ENCODE data around the gene DUSP5.
"Not testable (repeated sequence)": the region's sequence is repeated elsewhere in the genome, so short reads cannot be mapped to it uniquely, and the experiment has no call there.

Gene DUSP5

DNA sequence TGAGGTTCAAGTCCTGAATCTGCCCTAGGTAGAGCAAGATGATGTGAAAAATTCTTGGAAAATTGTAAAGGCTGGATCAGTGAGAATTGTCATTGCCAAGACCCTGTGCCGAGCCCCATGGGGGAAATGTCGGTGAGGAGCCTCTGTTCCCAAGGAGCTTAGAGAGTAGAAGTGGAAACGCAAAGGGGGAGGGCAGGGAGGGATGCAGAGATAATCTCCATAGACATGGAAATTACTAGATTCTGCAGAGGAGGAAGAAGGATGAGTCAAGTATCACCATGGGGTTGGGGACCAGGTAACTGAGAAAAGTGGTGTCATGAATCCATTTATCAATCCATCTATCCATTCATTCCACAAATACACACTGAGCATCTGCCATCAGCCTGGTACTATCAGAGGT, 26.0 kb downstream of the DUSP5 start:
- no peak for DNase-seq

DNA sequence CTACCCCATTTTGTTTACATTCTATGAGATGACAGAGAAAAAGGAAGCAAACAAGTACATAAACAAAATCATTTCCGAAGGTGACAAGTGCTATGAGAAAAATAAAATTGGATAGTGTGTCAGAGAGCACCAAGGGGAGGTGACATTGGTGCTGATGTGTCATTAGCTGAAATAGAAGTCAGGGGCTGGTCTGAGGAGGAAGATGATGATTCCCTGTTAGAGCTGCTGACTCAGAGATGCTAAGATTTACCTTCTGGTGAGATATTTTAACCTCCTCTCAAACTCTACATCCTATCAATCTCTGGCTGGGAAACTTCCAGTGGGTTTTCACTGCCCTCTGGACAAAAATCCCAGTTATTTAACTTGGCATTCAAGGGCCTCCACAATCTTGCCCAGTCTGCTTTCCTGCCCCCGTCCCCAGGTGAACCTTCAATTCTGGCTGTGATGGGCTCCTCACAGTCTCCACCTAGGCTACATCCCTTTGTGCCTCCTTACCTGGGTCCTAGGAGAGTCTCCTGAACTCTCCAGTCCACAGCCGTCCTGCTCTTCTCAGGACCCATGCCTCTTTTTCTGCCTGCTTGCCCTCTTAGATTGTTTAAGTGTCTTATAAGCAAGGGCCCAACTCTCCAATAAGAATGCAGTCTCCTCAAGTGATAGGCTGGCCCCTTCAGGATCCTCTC, 26.6 kb downstream of the DUSP5 start:
- no peak for DNase-seq

DNA sequence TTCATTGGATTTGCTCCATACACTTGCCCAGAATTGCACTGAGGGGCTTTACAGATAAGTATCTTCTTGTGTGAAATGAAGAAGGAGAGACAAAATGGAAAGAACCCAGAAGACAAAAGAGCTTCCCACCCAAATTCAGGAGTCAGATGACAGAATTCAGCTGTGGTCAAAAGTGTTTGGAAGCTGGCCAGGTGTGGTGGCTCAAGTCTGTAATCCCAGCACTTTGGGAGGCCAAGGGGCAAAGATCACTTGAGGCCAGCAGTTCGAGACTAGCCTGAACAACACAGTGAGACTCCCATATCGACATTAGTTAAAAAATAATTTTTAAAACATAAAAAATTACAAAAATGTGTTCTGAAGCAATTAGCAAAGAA, 27.1 kb downstream of the DUSP5 start:
- DNase-seq, result no peak

DNA sequence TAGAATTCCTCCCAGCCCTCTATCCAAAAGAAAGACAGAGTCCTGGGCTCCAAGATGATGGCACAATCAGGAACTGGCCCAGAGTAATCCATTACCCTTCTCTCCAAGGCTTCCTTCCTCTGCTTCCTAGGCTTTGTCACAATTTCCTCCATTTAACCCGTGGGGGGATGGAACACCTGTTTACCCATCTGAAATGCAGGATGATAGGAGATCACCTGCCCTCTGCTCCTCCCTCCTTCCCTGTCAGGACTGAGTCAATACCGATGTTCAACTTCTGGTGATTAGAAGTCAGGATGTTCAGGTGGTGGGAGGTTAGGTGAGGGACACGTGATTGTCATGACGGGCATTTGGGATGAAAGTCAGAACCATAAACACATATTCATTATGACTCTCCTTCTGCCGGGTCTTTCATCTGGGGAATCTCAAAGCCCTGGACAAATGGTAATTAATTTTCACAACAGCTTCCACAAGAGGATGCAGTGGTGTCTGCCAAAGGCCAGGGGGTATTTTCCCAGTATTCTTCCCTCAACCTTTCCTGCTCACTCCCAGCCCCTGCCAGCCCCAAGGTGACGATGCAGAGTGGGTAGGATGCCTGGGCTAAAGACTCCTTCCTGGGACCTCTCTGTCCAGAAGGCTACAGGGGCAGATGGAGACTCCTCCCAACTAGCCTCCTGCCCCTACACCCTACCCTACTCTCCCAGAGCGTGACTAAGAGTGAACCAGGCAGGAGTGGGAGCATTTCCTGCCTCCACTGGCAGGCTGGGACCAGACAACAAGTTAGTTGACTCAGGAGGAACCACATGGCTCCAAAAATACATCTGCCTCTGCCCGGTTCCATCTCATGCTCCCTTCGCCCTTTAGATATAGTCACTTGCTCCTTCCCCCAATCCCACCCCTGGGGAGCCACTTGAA, 27.9 kb downstream of the DUSP5 start:
- no peak for DNase-seq

GRCh38 chr10:110527731-110528171, 30.0 kb downstream of the DUSP5 start:
- no peak for DNase-seq

DNA sequence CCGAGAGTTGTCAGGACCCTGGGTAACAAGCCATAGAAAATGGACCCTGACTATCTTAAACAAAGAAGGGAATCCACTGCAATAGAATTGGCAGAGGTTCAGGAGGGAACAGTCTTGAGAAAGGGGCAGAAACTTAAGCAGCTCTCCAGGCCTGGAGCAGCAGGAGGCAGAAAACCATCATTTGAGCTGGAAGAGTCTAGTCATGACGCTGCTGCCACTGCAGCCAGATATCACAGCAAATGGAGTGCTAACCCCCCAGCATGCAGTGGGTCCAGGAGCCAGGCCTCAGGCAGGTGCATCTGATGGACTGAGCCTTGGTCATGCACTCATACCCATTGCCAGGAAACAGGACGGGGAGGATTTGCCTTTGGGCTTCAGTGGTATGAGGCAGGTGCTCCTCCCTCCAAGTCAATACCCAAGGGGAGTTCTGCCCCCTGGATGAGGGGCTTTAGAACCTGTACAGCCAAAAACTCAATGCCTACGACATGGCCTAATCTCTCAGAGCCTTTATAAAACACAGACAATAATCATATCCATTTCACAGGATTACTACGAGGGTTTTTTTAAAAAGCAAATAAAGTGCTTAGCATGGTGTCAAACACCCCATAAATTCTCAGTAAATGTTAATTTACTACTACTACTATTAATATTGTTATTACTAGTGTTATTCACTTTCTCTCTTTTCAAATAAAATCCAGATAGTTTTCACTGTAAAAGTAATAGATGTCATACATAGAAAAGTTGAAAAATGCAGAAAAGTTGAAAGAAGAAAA, 30.7 kb downstream of the DUSP5 start:
- DNase-seq, result no peak

- DNase-seq, result peak; percentile 27
These were observed 31.4 kb downstream of the DUSP5 start for GRCh38 chr10:110528997-110529524.

DNA sequence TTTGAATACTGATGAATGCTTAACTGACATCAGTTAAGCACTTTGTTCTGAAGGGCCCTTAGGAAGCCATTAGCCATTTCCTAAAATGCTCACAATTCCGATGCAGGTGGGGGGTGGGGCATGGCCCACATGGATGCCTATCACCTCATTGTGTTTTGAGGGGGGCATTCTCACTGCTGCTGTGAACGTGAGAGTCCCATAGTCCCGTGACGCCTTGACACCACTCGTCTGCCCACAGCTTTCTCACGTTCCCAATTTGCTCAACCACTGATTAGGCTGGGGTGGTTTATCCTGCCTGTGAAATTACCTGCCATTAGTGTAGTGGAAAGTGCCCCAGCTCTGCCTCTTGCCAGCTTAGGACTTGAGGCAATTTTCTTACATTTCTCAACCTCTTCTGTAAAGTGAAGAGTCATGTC, 31.9 kb downstream of the DUSP5 start:
- DNase-seq, result peak; percentile 28

- DNase-seq, result peak; percentile 9
These were observed 32.6 kb downstream of the DUSP5 start for GRCh38 chr10:110530131-110530831.

DNA sequence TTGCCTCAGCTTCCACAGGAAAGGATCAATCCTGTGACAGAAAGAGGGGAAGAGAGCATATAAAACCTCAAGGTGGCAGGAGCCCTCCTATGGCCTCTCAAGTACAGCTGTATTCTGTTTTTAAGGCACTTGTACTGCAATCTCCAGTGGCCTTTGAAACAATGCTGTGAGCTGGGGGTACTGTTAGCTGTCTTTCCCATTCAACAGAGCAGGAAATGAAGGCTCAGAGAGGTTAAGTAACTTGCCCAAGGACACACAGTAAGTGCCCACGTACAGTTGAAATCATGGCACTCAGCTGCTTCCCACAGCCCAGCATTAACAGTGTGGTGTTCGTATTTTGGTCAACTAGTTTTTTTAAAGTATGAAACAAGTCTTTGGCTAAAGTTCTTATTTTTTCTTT, 34.0 kb downstream of the DUSP5 start:
- no peak for DNase-seq

GRCh38 chr10:110532628-110533027, 34.9 kb downstream of the DUSP5 start:
- DNase-seq, result not testable (repeated sequence)

DNA sequence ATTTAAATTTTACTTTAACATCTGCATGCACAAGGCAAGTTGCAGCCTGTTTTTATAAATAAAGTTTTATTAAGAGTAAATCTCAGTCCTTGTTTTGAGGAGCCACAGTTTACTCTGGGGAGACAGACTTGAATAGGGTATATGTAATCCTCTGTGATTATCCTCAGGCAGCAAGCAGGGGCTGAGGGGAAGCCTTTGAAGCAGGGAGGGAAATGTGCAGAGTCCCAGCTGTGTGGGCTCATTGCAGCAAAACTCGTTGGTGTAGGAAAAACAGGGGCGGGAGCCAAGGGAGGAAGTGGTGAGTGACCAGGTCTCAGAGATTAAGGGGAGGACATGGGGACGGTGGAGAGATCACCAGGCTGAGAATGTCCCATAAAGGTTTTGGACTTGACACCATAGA, 35.4 kb downstream of the DUSP5 start:
- DNase-seq, result no peak

GRCh38 chr10:110534571-110534970, 36.9 kb downstream of the DUSP5 start:
- no peak for DNase-seq

- DNase-seq, result peak; percentile 81
These were observed 38.5 kb downstream of the DUSP5 start for GRCh38 chr10:110535958-110536891.

DNA sequence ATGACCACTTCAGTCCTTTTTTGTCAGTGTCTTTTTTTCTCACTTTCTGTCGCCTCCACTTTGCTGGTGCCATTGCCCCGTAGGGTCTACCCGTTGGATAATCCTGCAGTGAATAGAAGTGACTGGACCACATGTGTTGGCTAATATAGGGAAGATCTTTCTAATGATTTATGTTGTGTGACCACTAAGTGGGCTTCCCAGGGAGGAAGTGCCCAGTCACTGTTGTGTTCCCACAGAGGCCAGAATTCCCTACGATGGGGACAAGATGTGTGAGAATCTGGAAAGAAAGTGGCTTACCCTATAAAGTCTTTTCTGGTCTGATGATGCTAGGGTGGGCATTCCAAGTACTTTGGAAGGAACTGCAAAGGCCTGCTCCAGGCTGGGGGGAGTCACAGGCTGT, 41.4 kb downstream of the DUSP5 start:
- no peak for DNase-seq

DNA sequence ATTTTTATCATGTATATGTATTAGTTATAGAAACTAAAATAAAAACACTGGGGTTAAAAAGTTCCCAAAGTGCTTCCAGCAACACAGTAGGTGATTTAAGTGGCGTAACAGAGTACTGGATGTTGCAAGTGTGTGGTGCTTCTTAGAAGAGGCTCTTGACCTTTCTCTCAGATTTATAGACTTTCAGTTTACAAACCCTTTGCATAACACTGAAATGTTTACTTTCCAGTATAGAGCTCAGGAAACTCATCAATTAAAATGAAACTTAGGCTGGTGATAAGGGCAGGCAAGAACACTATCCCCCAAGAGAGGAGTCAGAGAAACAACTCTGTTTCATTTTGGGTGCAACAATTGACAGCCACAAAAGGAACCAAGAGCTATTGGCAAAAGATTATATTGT, 42.3 kb downstream of the DUSP5 start:
- DNase-seq, result no peak

- DNase-seq, result no peak
These were observed 47.3 kb downstream of the DUSP5 start for GRCh38 chr10:110544958-110545537.

DNA sequence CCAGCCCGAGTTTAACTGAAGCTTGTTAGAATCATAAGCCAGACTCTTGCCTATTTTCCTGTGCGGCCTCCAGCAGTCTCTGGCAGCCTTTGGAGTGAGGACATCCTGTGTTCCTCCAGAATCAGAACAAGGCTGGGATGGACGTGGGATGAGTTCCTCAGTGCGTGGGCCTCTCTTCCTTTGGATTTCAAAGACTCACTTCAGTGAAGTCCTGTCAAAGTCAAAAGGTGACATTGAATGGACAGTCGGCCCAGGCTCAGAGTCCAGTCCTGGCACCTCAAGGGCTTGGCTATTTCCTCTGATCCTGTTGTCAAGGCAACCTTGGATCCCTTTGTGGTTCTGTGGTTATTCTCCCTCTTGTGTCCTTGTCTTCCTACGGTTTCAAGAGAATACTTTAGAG, 48.4 kb downstream of the DUSP5 start:
- no peak for DNase-seq

GRCh38 chr10:110546499-110547110, 48.9 kb downstream of the DUSP5 start:
- no peak for DNase-seq

DNA sequence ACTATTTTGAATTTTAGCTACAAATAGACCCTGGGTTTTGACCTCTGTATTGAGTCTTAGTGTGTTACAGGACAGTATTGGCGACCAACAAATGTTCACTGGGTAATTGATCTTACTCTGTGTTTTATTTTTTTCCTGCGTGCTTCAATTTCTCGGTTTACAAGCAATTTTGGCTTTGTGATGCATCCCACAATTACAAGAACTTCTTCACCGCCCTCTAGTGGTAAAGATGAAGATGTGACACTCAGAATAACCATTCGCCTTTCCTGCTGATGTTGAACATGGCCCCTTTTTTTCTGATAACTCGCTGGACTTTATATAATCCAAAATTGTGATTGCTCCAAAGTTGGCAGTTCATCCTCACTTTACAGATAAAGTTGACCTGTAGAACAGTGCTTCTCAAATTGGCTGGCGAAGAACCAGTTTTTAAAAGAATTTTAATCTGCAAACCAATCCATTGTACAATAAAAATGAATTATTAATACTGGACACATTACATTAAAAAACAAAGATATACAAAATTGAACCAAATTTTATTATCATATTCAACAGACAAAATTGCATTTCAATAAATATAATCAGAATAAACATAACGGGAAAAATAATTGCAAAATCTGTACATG, 49.5 kb downstream of the DUSP5 start:
- no peak for DNase-seq
